WI38 (cell line): ENCODE results near the gene CAMP.
"Not testable (repeated sequence)": the region's sequence is repeated elsewhere in the genome, so short reads cannot be mapped to it uniquely, and the experiment has no call there.

ENCODE experiments used
- H3K4me3 ChIP-seq: 2 replicates; pipeline ENCODE4 v1.5.1; 2011; ENCODE audit warnings: low read depth, mild to moderate bottlenecking, control low read depth, low read length
- CTCF ChIP-seq: IDR thresholded peaks from 2 replicates; pipeline ENCODE4 v1.5.1; 2012; ENCODE audit warnings: low read depth, mild to moderate bottlenecking, control low read depth, low read length

CAMP gene

GRCh38 chr3:48194446-48195071 is 28.7 kb upstream of the CAMP start:
- H3K4me3 ChIP-seq, result no peak overlapping the region
- peak; percentile 82 for TF ChIP-seq CTCF

- no peak for TF ChIP-seq CTCF
- H3K4me3 ChIP-seq, result no peak overlapping the region
Observed at GRCh38 chr3:48196611-48197010, 26.7 kb upstream of the CAMP start.

GRCh38 chr3:48199117-48199516 is 24.2 kb upstream of the CAMP start:
- no peak overlapping the region for H3K4me3 ChIP-seq
- no peak for TF ChIP-seq CTCF

GRCh38 chr3:48202632-48203031 is 20.7 kb upstream of the CAMP start:
- H3K4me3 ChIP-seq, result no peak overlapping the region
- TF ChIP-seq CTCF, result no peak

GRCh38 chr3:48208076-48208475 is 15.2 kb upstream of the CAMP start:
- TF ChIP-seq CTCF, result no peak
- H3K4me3 ChIP-seq, result no peak overlapping the region

- H3K4me3 ChIP-seq, result no peak overlapping the region
- TF ChIP-seq CTCF, result no peak
Observed at GRCh38 chr3:48209445-48209844, 13.8 kb upstream of the CAMP start.

- H3K4me3 ChIP-seq, result not testable (repeated sequence)
Observed at GRCh38 chr3:48210534-48210933, 12.8 kb upstream of the CAMP start.

- not testable (repeated sequence) for H3K4me3 ChIP-seq
Observed at GRCh38 chr3:48211776-48212175, 11.5 kb upstream of the CAMP start.
